H1 (cell line): ENCODE data around the gene DPP3. TPM values are rescaled to one million over a fixed set of nuclear protein-coding genes. Genes with fewer than 3 reads are reported as not detected.

ENCODE experiments used
- CTCF ChIA-PET: fragments of 300-600 bp; sonication (Branson Sonifier 250); formaldehyde crosslinking; loops from one replicate; lab custom pipeline; 2021; ENCODE audit not compliant: partially characterized antibody; lab: Charles Lee
- POLR2A ChIA-PET: fragments of 300-600 bp; sonication (Branson Sonifier 250); formaldehyde crosslinking; loops from one replicate; lab custom pipeline; 2021; ENCODE audit warnings: inconsistent platforms; ENCODE audit not compliant: partially characterized antibody; lab: Charles Lee
- DNase-seq, 2 experiments: peaks; one replicate each; pipeline versions ENCODE4 v3.0.0 to v3.0.0-alpha.2; 2010 to 2022; ENCODE audit warnings: low spot score in 2 of 2, low read depth in 1 of 2, mixed read lengths in 1 of 2
- FAIRE-seq: peaks from 2 replicates; lab custom pipeline; 2011; peaks lifted over from hg19 to GRCh38; lab: Jason Lieb, UNC
- H2AFZ ChIP-seq: 2 replicates; pipeline ENCODE4 v1.8.1; 2012; ENCODE audit warnings: low read length, inconsistent platforms
- H2AK5ac ChIP-seq: 2 replicates; pipeline ENCODE4 v1.6.1; 2013; ENCODE audit warnings: low read depth, low read length
- H2BK120ac ChIP-seq: replicated peaks from 2 replicates; pipeline ENCODE3; 2013; ENCODE audit warnings: low read depth, low read length, inconsistent platforms
- H2BK12ac ChIP-seq: 2 replicates; pipeline ENCODE4 v1.6.1; 2013; ENCODE audit warnings: low read depth, low read length
- H2BK15ac ChIP-seq: 2 replicates; pipeline ENCODE4 v1.6.1; 2013; ENCODE audit warnings: low read length
- H2BK20ac ChIP-seq: 2 replicates; pipeline ENCODE4 v1.6.1; 2013; ENCODE audit warnings: low read length
- H2BK5ac ChIP-seq: 2 replicates; pipeline ENCODE4 v1.6.1; 2013; ENCODE audit warnings: low read depth, low read length
- H3K14ac ChIP-seq: 2 replicates; pipeline ENCODE4 v1.6.1; 2013; ENCODE audit warnings: inconsistent platforms; ENCODE audit not compliant: insufficient read length
- H3K18ac ChIP-seq: 2 replicates; pipeline ENCODE4 v1.6.1; 2013; ENCODE audit warnings: low read length; ENCODE audit errors: extremely low read depth
- H3K23ac ChIP-seq: 2 replicates; pipeline ENCODE4 v1.6.1; 2013; ENCODE audit warnings: inconsistent platforms; ENCODE audit not compliant: insufficient read length
- H3K23me2 ChIP-seq: 2 replicates; pipeline ENCODE4 v1.6.1; 2013; ENCODE audit warnings: low read depth, low read length
- H3K27ac ChIP-seq: 2 replicates; pipeline ENCODE4 v1.6.1; 2011; ENCODE audit warnings: low read depth, low read length, inconsistent platforms
- H3K27me3 ChIP-seq, 4 experiments: replicated peaks in 1 of 4; 1 replicate in 1 of 4; 2 replicates in 3 of 4; pipeline versions ENCODE4 v1.6.1 to v1.8.1; 2011 to 2013; ENCODE audit warnings: low read length in 3 of 4, mild to moderate bottlenecking in 3 of 4, inconsistent platforms in 2 of 4, mixed read lengths in 2 of 4, moderate library complexity in 1 of 4; ENCODE audit not compliant: control insufficient read depth in 3 of 4, insufficient read depth in 3 of 4; ENCODE audit errors: extremely low read depth in 1 of 4
- H3K36me3 ChIP-seq, 4 experiments: 2 replicates each; pipeline versions ENCODE4 v1.6.1 to v1.8.1; 2011 to 2013; ENCODE audit warnings: mild to moderate bottlenecking in 4 of 4, low read length in 3 of 4, moderate library complexity in 2 of 4, control low read depth in 1 of 4, inconsistent platforms in 1 of 4; ENCODE audit not compliant: insufficient read depth in 4 of 4, control insufficient read depth in 2 of 4
- H3K4ac ChIP-seq: replicated peaks from 2 replicates; pipeline ENCODE3; 2013; ENCODE audit warnings: low read length, low read depth, mixed read lengths, inconsistent platforms; ENCODE audit not compliant: insufficient read length
- H3K4me1 ChIP-seq, 4 experiments: replicated peaks in 1 of 4; 1 replicate in 1 of 4; 2 replicates in 3 of 4; pipeline versions ENCODE4 v1.6.1 to v1.8.1; 2011 to 2013; ENCODE audit warnings: low read length in 3 of 4, inconsistent platforms in 2 of 4, mixed read lengths in 1 of 4; ENCODE audit not compliant: insufficient read depth in 4 of 4, control insufficient read depth in 3 of 4
- H3K4me2 ChIP-seq, 2 experiments: 2 replicates each; pipeline versions ENCODE4 v1.6.1 to v1.8.1; 2011 to 2013; ENCODE audit warnings: low read depth in 2 of 2, low read length in 2 of 2, control low read depth in 1 of 2, inconsistent platforms in 1 of 2, mild to moderate bottlenecking in 1 of 2; ENCODE audit not compliant: insufficient read depth in 1 of 2
- H3K4me3 ChIP-seq, 4 experiments: fragments of 200-600, 300-600 bp in 1 of 4; sonication (generic), shearing (Covaris generic), sonication (Bioruptor Twin) in 1 of 4; 2 replicates each; pipeline versions ENCODE4 v1.5.1 to v1.8.1; 2011 to 2016; ENCODE audit warnings: low read length in 4 of 4, low read depth in 3 of 4, control low read depth in 2 of 4, inconsistent platforms in 2 of 4, mild to moderate bottlenecking in 2 of 4, mixed read lengths in 1 of 4, moderate library complexity in 1 of 4; ENCODE audit not compliant: insufficient read depth in 2 of 4; ENCODE audit errors: extremely low read depth in 1 of 4
- H3K56ac ChIP-seq: replicated peaks from 2 replicates; pipeline ENCODE3; 2013; ENCODE audit warnings: low read depth, mild to moderate bottlenecking, mixed read lengths, low read length, inconsistent platforms; ENCODE audit not compliant: insufficient read length
- H3K79me1 ChIP-seq: 2 replicates; pipeline ENCODE4 v1.6.1; 2013; ENCODE audit warnings: low read depth, low read length, control low read depth
- H3K79me2 ChIP-seq, 2 experiments: 2 replicates each; pipeline versions ENCODE4 v1.6.1 to v1.8.1; 2012 to 2013; ENCODE audit warnings: low read length in 2 of 2, mild to moderate bottlenecking in 2 of 2, inconsistent platforms in 1 of 2; ENCODE audit not compliant: insufficient read depth in 2 of 2, control insufficient read depth in 1 of 2
- H3K9ac ChIP-seq, 4 experiments: replicated peaks in 1 of 4; 1 replicate in 1 of 4; 2 replicates in 3 of 4; pipeline versions ENCODE4 v1.6.1 to v1.8.1; 2011 to 2013; ENCODE audit warnings: low read depth in 3 of 4, low read length in 3 of 4, control low read depth in 2 of 4, mild to moderate bottlenecking in 2 of 4, moderate library complexity in 2 of 4, inconsistent platforms in 1 of 4; ENCODE audit errors: extremely low read depth in 1 of 4
- H3K9me3 ChIP-seq, 2 experiments: 2 replicates each; pipeline versions ENCODE4 v1.6.1 to v1.8.1; 2012 to 2013; ENCODE audit warnings: mild to moderate bottlenecking in 2 of 2, moderate library complexity in 2 of 2, control low read depth in 1 of 2, inconsistent platforms in 1 of 2, low read depth in 1 of 2, low read length in 1 of 2, mixed read lengths in 1 of 2; ENCODE audit not compliant: insufficient read depth in 2 of 2
- H4K20me1 ChIP-seq, 2 experiments: replicated peaks in 1 of 2; 2 replicates each; pipeline versions ENCODE3 to v1.8.1; 2011 to 2013; ENCODE audit warnings: inconsistent platforms in 2 of 2, low read length in 2 of 2, mild to moderate bottlenecking in 1 of 2; ENCODE audit not compliant: insufficient read depth in 2 of 2, control insufficient read depth in 1 of 2
- H4K5ac ChIP-seq: 2 replicates; pipeline ENCODE4 v1.6.1; 2013; ENCODE audit warnings: low read length, low read depth, mixed read lengths, inconsistent platforms; ENCODE audit not compliant: insufficient read length
- H4K8ac ChIP-seq: 2 replicates; pipeline ENCODE4 v1.8.0; 2013; ENCODE audit warnings: mild to moderate bottlenecking, moderate library complexity, low read length, inconsistent platforms; ENCODE audit not compliant: insufficient read depth; ENCODE audit errors: extremely low read depth
- H4K91ac ChIP-seq: replicated peaks from 2 replicates; pipeline ENCODE3; 2013; ENCODE audit warnings: low read length, mixed read lengths, inconsistent platforms; ENCODE audit not compliant: insufficient read length
- CHD1 ChIP-seq: IDR thresholded peaks from 2 replicates; pipeline ENCODE4 v1.6.1; 2012; ENCODE audit warnings: low read depth, low read length, improper control_type of control experiment
- EP300 ChIP-seq, 2 experiments: IDR thresholded peaks; 1 replicate in 1 of 2; 2 replicates in 1 of 2; pipeline ENCODE4 v1.6.1; 2011 to 2012; ENCODE audit warnings: low read depth in 2 of 2, low read length in 2 of 2, mild to moderate bottlenecking in 2 of 2, borderline replicate concordance in 1 of 2, inconsistent platforms in 1 of 2, moderate library complexity in 1 of 2
- HDAC6 ChIP-seq: IDR thresholded peaks from one replicate; pipeline ENCODE4 v1.7.1; 2012; ENCODE audit warnings: low read depth, mild to moderate bottlenecking, inconsistent platforms, low read length, moderate library complexity
- JUN ChIP-seq: IDR thresholded peaks from 2 replicates; pipeline ENCODE4 v1.6.1; 2011; ENCODE audit warnings: low read depth, mild to moderate bottlenecking, improper control_type of control experiment, low read length
- PHF8 ChIP-seq: fragments of 200-600 bp; sonication (generic); conservative IDR thresholded peaks from 2 replicates; pipeline ENCODE4 v1.7.1; 2012; ENCODE audit warnings: low read depth, mild to moderate bottlenecking, inconsistent platforms, low read length, moderate library complexity
- SP1 ChIP-seq: IDR thresholded peaks from 2 replicates; pipeline ENCODE4 v1.6.1; 2011; ENCODE audit warnings: low read depth, low read length
- SRF ChIP-seq: IDR thresholded peaks from 2 replicates; pipeline ENCODE4 v1.6.1; 2011; ENCODE audit warnings: mild to moderate bottlenecking, low read depth, low read length, moderate library complexity
- WGBS, 2 experiments: shearing (Covaris generic) in 1 of 2; methylation state at CpG; one replicate each; pipeline versions ENCODE4 v1.1.6 to v1.1.7; 2013 to 2015; ENCODE audit warnings: low lambda C conversion rate in 2 of 2, mixed read lengths in 2 of 2, inconsistent platforms in 1 of 2, low coverage in 1 of 2, missing lambda C conversion rate in 1 of 2; ENCODE audit not compliant: insufficient replicate concordance in 2 of 2, insufficient coverage in 1 of 2, insufficient read length in 1 of 2; ENCODE audit errors: extremely low coverage in 1 of 2, missing lambda C conversion rate in 1 of 2; 5-methylcytosine and 5-hydroxymethylcytosine counted together
- polyA plus RNA-seq, 7 experiments: library from polyadenylated mRNA; depleted of rRNA in 3 of 7; stranded (reverse) in 5 of 7; unstranded in 2 of 7; fragments of >200 nt in 5 of 7; fragments of 200-250 nt in 2 of 7; gene quantifications; 1 replicate in 5 of 7; 2 replicates in 1 of 7; 4 replicates in 1 of 7; pipeline versions ENCODE4 v1.2.1 to v1.2.3, GENCODE V29; 2011 to 2013; ENCODE audit warnings: missing spikeins in 2 of 7, mixed read lengths in 2 of 7
- total RNA-seq: library from RNA; stranded (reverse); fragmentation: NEBNext Ultra II Directional; extraction: Animal tissue kit (Norgen Biotek cat#: 25700); gene quantifications from 2 replicates; pipeline ENCODE4 v1.2.1, GENCODE V29; 2021

The DPP3 gene
- total and polyA plus RNA-seq, 2 of the 8 experiments (the other 6 are each of a cell fraction or from before 2014, with no cell fraction given), result 75.1 to 82.7 TPM

GRCh38 chr11:66509131-66509561, 28.9 kb downstream of the DPP3 start:
- POLR2A ChIA-PET, result interaction anchor here (1.2 to 3.9 kb wide), 9 partner anchors 11 to 169 kb away, joined by 3 to 26 read pairs (median 4); partner anchors contain the start of genes CTSF, DPP3, RBM4B and ZDHHC24

More at GRCh38 chr11:66509131-66509561, 28.9 kb downstream of the DPP3 start:
- H2BK12ac ChIP-seq, result no peak overlapping the region
- TF ChIP-seq CHD1 (no peak), HDAC6 (no peak), JUN (no peak), EP300 (IDR thresholded peaks at IDR 0.05; ENCODE audit: borderline replicate concordance in 1 of 2, low read depth in 2 of 2, low read length in 2 of 2) (no peak), SP1 (no peak), SRF (no peak), PHF8 (no peak)
- TF ChIP-seq, all 59 proteins: peak for 0
- H3K9me3 ChIP-seq, result no peaks in the 10 kb centered on the region
- no peak overlapping the region for H3K4me3 ChIP-seq
- H3K4me2 ChIP-seq, result no peak overlapping the region
- no peak overlapping the region for H2BK20ac ChIP-seq
- no peak overlapping the region for H3K14ac ChIP-seq
- peaks cover 0 to 9% (median 2%) of the 10 kb centered on the region in 4 experiments; a peak in 3 of 8 replicates for H3K36me3 ChIP-seq
- whole genome bisulfite sequencing, 2 experiments, result 85% methylated on average over 7 of the region's 7 CpGs; no CpG with 5 or more reads in 1 of the 2 experiments
- H2BK120ac ChIP-seq, result no peak overlapping the region
- no peaks in the 10 kb centered on the region; the same call in 1 of the 2 replicates for H3K23me2 ChIP-seq
- no peak overlapping the region for H3K27ac ChIP-seq
- H4K8ac ChIP-seq, result no peak overlapping the region
- no peak overlapping the region for H3K56ac ChIP-seq
- no peaks in the 10 kb centered on the region for H3K27me3 ChIP-seq
- no peak overlapping the region for H3K9ac ChIP-seq
- FAIRE-seq (no peak), DNase-seq (no peak)
- H2BK15ac ChIP-seq, result no peak overlapping the region
- H3K18ac ChIP-seq, result no peak overlapping the region
- H3K4ac ChIP-seq, result no peak overlapping the region
- peaks cover 0 to 1% (median 0%) of the 10 kb centered on the region in 4 experiments; a peak in 1 of 7 replicates for H3K4me1 ChIP-seq
- H4K91ac ChIP-seq, result no peak overlapping the region
- H3K79me1 ChIP-seq, result no peaks in the 10 kb centered on the region; the same call in 1 of the 2 replicates
- H4K20me1 ChIP-seq, result no peaks in the 10 kb centered on the region
- no peak overlapping the region for H3K23ac ChIP-seq
- no peak overlapping the region for H2AFZ ChIP-seq
- no peak overlapping the region for H4K5ac ChIP-seq
- H3K79me2 ChIP-seq, result peaks cover 0 to 9% of the 10 kb centered on the region in 2 experiments; a peak in 1 of 4 replicates
- 0 out of 2 replicates have a peak overlapping the region, but pooled peaks have one; percentile 24 for H2BK5ac ChIP-seq
- CTCF ChIA-PET, result interaction anchor here (0.6 to 3.3 kb wide), 9 partner anchors 8 to 169 kb away, joined by 3 to 23 read pairs (median 3); partner anchors contain the start of gene RBM4B
- no peak overlapping the region for H2AK5ac ChIP-seq
